Endodermal cell (in vitro differentiated cells): ENCODE results near the gene CHTF18. TPM values are rescaled to one million over a fixed set of nuclear protein-coding genes. Genes with fewer than 3 reads are reported as not detected.

Experiments
- DNase-seq: peaks from one replicate; pipeline ENCODE4 v3.0.0-alpha.2; 2017
- H3K27ac ChIP-seq: 2 replicates; pipeline ENCODE4 v1.5.1; 2013; ENCODE audit warnings: mild to moderate bottlenecking, low read depth, low read length, moderate library complexity
- H3K27me3 ChIP-seq: 2 replicates; pipeline ENCODE4 v1.6.1; 2013; ENCODE audit warnings: mild to moderate bottlenecking, low read length, moderate library complexity; ENCODE audit not compliant: insufficient read depth, control insufficient read depth, poor library complexity, severe bottlenecking
- H3K36me3 ChIP-seq: 2 replicates; pipeline ENCODE4 v1.7.0; 2013; ENCODE audit warnings: mild to moderate bottlenecking, low read length, moderate library complexity; ENCODE audit not compliant: control insufficient read depth, insufficient read depth
- H3K4me1 ChIP-seq: one replicate; pipeline ENCODE4 v1.7.0; 2013; ENCODE audit warnings: low read length; ENCODE audit not compliant: control insufficient read depth, insufficient read depth
- H3K4me3 ChIP-seq: 2 replicates; pipeline ENCODE4 v1.5.1; 2013; ENCODE audit warnings: mild to moderate bottlenecking, low read length, moderate library complexity
- H3K9ac ChIP-seq: 2 replicates; pipeline ENCODE4 v1.6.1; 2013; ENCODE audit warnings: mild to moderate bottlenecking, low read length, moderate library complexity; ENCODE audit not compliant: poor library complexity, severe bottlenecking; ENCODE audit errors: extremely low read depth
- H3K9me3 ChIP-seq: 2 replicates; pipeline ENCODE4 v1.6.1; 2013; ENCODE audit warnings: mild to moderate bottlenecking, low read length, moderate library complexity; ENCODE audit not compliant: control insufficient read depth
- H3K27ac Mint-ChIP-seq: 2 replicates; pipeline ENCODE4 v1.8.0; 2020; ENCODE audit warnings: mixed read lengths
- H3K27me3 Mint-ChIP-seq: 2 replicates; pipeline ENCODE4 v1.8.0; 2021; ENCODE audit warnings: mild to moderate bottlenecking, mixed read lengths; ENCODE audit not compliant: insufficient read depth
- H3K36me3 Mint-ChIP-seq: 2 replicates; pipeline ENCODE4 v1.8.0; 2020; ENCODE audit warnings: low read depth, mixed read lengths
- H3K4me1 Mint-ChIP-seq: 2 replicates; pipeline ENCODE4 v1.8.0; 2020; ENCODE audit warnings: mixed read lengths
- H3K4me3 Mint-ChIP-seq: 2 replicates; pipeline ENCODE4 v1.8.0; 2020; ENCODE audit warnings: mild to moderate bottlenecking, moderate library complexity, mixed read lengths
- H3K9me3 Mint-ChIP-seq: 2 replicates; pipeline ENCODE4 v1.8.0; 2020; ENCODE audit warnings: mild to moderate bottlenecking, mixed read lengths
- WGBS, 2 experiments: methylation state at CpG; one replicate each; pipeline versions ENCODE4 v1.1.5 to v1.1.7; 2013; ENCODE audit warnings: missing lambda C conversion rate in 2 of 2, mixed read lengths in 1 of 2; ENCODE audit not compliant: insufficient coverage in 1 of 2, insufficient read length in 1 of 2; 5-methylcytosine and 5-hydroxymethylcytosine counted together
- total RNA-seq, 2 donors: library from RNA; stranded (reverse); fragmentation: NEBNext Ultra II Directional in 1 of 2; extraction: Animal tissue kit (Norgen Biotek cat#: 25700) in 1 of 2; gene quantifications; 2 replicates in 1 of 2; 3 replicates in 1 of 2; pipeline ENCODE4 v1.2.1, GENCODE V29; 2021
- TF ChIP-seq, protein P1 (sequence below): fragments of 200-600 bp; sonication (generic); conservative IDR thresholded peaks from 2 replicates; pipeline ENCODE4 v1.5.0; 2021; ENCODE audit warnings: antibody characterized with exemption, mild to moderate bottlenecking

CHTF18 gene
- total RNA-seq, 2 donors from 2014 or later, result 158 to 169 TPM

GRCh38 chr16:799948-800833 is 11.8 kb downstream of the CHTF18 start, which contains the start of gene GNG13:
Gene GNG13, minus strand, starts transcription at chr16:800734. Its CDS starts 1,657 bp downstream, at chr16:799077.
- Histone ChIP-seq H3K9ac (no peak within 1 kb of the TSS), H3K36me3 (peaks cover 13% of the 10 kb centered on the region), H3K4me3 (peak within 1 kb of the TSS; percentile 49), H3K9me3 (no peaks in the 10 kb centered on the region), H3K27me3 (peaks cover 18% of the 10 kb centered on the region), H3K4me1 (no peaks in the 10 kb centered on the region), H3K27ac (no peak within 1 kb of the TSS)
- Mint-ChIP-seq H3K9me3 (no peaks in the 10 kb centered on the region), H3K27ac (no peak within 1 kb of the TSS), H3K4me3 (no peak within 1 kb of the TSS), H3K36me3 (peaks cover 22% of the 10 kb centered on the region), H3K4me1 (no peaks in the 10 kb centered on the region), H3K27me3 (peaks cover 37% of the 10 kb centered on the region)
- DNase-seq, result peak; percentile 84
- TF ChIP-seq, protein P1, sequence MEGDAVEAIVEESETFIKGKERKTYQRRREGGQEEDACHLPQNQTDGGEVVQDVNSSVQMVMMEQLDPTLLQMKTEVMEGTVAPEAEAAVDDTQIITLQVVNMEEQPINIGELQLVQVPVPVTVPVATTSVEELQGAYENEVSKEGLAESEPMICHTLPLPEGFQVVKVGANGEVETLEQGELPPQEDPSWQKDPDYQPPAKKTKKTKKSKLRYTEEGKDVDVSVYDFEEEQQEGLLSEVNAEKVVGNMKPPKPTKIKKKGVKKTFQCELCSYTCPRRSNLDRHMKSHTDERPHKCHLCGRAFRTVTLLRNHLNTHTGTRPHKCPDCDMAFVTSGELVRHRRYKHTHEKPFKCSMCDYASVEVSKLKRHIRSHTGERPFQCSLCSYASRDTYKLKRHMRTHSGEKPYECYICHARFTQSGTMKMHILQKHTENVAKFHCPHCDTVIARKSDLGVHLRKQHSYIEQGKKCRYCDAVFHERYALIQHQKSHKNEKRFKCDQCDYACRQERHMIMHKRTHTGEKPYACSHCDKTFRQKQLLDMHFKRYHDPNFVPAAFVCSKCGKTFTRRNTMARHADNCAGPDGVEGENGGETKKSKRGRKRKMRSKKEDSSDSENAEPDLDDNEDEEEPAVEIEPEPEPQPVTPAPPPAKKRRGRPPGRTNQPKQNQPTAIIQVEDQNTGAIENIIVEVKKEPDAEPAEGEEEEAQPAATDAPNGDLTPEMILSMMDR, result no peak
- WGBS, 2 experiments, result 15 to 17% methylated on average over 32 to 57 of the region's 57 CpGs

DNA sequence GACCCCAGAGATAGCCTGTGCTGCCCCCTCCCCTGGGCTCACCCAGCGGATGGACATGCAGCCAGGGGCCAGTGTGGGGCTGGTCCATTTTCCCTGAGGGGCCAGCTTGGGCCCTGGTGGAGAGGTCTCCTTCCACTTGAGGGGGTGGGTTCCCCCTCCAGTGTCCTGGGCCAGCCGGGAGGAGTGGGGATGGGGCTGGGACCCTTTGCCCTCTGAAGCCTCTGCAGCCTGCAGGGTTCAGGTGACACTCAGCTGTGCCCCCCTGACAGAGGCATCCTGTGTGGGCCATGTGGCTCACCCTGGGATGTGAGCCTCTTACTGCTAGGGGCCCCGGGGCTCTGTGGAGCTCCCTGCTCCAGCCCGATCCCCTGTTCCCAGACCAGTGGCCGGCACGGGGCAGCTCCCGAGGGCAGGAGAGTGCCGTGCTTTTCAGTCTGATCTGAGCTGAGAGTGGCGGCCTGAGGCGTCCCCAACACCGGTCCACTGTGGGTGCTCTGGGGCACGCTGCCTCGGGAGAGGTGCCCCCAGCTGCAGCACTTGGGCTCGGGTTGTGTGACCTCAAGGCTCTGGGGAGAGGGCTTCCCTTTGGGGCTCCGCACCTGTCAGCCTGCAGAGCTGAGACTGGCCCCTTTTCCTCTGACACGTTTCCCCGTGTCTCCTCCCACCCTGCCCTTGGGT is 12.6 kb downstream of the CHTF18 start:
- Mint-ChIP-seq H3K4me3 (no peak overlapping the region), H3K9me3 (no peaks in the 10 kb centered on the region), H3K36me3 (peaks cover 19% of the 10 kb centered on the region), H3K27ac (no peak overlapping the region), H3K4me1 (no peaks in the 10 kb centered on the region), H3K27me3 (peaks cover 37% of the 10 kb centered on the region)
- H3K27me3 ChIP-seq, result peaks cover 18% of the 10 kb centered on the region
- H3K9ac ChIP-seq, result no peak overlapping the region
- peaks cover 13% of the 10 kb centered on the region for H3K36me3 ChIP-seq
- no peaks in the 10 kb centered on the region for H3K4me1 ChIP-seq
- DNase-seq, result no peak
- TF ChIP-seq, protein P1, result no peak
- no peak overlapping the region for H3K27ac ChIP-seq
- H3K4me3 ChIP-seq, result no peak overlapping the region
- no peaks in the 10 kb centered on the region for H3K9me3 ChIP-seq
- 49 to 54% methylated on average over 7 to 17 of the region's 17 CpGs for WGBS, 2 experiments

DNA sequence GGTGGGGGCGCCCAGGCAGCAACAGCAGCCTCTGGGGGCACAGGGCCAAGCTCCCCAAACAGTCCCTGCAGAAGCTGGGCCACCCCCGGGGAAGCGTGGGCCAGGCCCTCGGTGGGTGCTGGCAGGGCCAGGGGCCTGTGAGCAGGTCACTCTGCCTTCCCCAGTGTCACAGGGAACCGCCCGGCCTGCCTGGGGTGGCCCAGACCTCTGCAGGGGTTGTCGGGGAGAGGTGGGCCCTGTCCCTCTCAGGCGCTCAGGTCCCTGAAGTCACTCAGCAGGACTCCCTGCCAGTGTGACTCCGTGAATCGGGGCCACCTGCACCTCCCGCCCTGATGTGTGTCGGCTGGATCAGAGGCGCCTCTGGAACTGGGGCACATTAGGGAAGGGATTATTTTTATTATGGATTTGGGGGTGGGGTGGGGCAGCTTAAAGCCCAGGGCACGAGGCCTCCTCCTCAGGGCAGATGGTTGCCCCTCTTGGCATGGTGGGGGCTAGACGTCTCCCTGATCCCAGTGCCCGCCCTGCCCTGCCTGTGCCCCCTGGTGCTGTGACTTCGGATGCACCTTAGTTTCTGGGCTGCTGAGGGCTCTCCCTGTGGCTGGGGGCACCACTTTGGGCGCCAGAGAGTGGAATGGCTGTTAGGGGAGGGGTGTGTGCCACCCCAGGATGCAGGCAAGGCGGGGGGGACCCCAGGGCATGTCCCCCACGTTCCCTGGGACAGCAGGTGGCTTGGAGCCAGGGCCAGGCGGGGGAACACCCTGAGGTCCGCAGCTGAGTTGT is 13.4 kb downstream of the CHTF18 start:
- H3K9me3 ChIP-seq, result no peaks in the 10 kb centered on the region
- peaks cover 16% of the 10 kb centered on the region for H3K36me3 Mint-ChIP-seq
- no peak overlapping the region for H3K27ac ChIP-seq
- TF ChIP-seq, protein P1, result no peak
- no peaks in the 10 kb centered on the region for H3K4me1 ChIP-seq
- no peaks in the 10 kb centered on the region for H3K9me3 Mint-ChIP-seq
- no peak overlapping the region for H3K9ac ChIP-seq
- 72 to 80% methylated on average over 19 to 22 of the region's 22 CpGs for WGBS, 2 experiments
- H3K27me3 ChIP-seq, result peaks cover 18% of the 10 kb centered on the region
- no peak overlapping the region for H3K27ac Mint-ChIP-seq
- no peak for DNase-seq
- peaks cover 40% of the 10 kb centered on the region for H3K27me3 Mint-ChIP-seq
- H3K4me3 Mint-ChIP-seq, result no peak overlapping the region
- peaks cover 10% of the 10 kb centered on the region for H3K36me3 ChIP-seq
- H3K4me1 Mint-ChIP-seq, result no peaks in the 10 kb centered on the region
- no peak overlapping the region for H3K4me3 ChIP-seq
